22Rv1 (cell line): ENCODE data around the gene CASK.

ENCODE experiments used
- ZFX ChIP-seq: fragments of 450-650 bp; IDR thresholded peaks from 2 replicates; pipeline ENCODE4 v1.6.1; 2017; ENCODE audit warnings: antibody characterized with exemption, borderline replicate concordance
- TF ChIP-seq, protein P1 (sequence below): fragments of 450-650 bp; IDR thresholded peaks from 2 replicates; pipeline ENCODE4 v1.5.1; 2017; ENCODE audit warnings: mild to moderate bottlenecking

DNA sequence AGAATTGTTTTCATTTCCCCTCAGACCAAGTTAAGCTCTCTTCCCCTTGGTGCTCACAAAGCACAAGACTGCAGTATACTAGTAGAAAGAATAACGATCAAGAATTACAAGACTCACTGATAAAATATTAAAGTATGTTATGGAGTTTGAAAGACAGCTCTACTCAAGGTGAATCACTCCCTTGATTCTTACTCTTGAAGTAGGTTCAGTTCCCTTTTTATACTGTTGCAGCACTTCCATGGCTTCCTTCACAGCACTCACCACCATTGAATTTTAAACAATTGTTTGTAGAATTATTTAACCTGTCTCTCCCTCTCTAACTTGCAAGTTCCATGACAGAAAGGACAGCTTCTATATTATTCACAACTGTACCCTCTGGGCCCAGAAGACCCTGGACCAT, 42.2 kb downstream of the CASK start:
- TF ChIP-seq, protein P1, sequence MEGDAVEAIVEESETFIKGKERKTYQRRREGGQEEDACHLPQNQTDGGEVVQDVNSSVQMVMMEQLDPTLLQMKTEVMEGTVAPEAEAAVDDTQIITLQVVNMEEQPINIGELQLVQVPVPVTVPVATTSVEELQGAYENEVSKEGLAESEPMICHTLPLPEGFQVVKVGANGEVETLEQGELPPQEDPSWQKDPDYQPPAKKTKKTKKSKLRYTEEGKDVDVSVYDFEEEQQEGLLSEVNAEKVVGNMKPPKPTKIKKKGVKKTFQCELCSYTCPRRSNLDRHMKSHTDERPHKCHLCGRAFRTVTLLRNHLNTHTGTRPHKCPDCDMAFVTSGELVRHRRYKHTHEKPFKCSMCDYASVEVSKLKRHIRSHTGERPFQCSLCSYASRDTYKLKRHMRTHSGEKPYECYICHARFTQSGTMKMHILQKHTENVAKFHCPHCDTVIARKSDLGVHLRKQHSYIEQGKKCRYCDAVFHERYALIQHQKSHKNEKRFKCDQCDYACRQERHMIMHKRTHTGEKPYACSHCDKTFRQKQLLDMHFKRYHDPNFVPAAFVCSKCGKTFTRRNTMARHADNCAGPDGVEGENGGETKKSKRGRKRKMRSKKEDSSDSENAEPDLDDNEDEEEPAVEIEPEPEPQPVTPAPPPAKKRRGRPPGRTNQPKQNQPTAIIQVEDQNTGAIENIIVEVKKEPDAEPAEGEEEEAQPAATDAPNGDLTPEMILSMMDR: no peak
- no peak for TF ChIP-seq ZFX
